GM12874 (cell line): ENCODE data around the gene CYB5A.

ENCODE experiments used
- TF ChIP-seq, protein P1 (sequence below): IDR thresholded peaks from 2 replicates; pipeline ENCODE4 v1.5.1; 2011; ENCODE audit warnings: low read depth, mild to moderate bottlenecking, control low read depth, low read length, moderate library complexity; ENCODE audit not compliant: insufficient read depth

The CYB5A gene

GRCh38 chr18:74226666-74227065 is 65.1 kb downstream of the CYB5A start:
- TF ChIP-seq, protein P1, sequence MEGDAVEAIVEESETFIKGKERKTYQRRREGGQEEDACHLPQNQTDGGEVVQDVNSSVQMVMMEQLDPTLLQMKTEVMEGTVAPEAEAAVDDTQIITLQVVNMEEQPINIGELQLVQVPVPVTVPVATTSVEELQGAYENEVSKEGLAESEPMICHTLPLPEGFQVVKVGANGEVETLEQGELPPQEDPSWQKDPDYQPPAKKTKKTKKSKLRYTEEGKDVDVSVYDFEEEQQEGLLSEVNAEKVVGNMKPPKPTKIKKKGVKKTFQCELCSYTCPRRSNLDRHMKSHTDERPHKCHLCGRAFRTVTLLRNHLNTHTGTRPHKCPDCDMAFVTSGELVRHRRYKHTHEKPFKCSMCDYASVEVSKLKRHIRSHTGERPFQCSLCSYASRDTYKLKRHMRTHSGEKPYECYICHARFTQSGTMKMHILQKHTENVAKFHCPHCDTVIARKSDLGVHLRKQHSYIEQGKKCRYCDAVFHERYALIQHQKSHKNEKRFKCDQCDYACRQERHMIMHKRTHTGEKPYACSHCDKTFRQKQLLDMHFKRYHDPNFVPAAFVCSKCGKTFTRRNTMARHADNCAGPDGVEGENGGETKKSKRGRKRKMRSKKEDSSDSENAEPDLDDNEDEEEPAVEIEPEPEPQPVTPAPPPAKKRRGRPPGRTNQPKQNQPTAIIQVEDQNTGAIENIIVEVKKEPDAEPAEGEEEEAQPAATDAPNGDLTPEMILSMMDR = no peak

DNA sequence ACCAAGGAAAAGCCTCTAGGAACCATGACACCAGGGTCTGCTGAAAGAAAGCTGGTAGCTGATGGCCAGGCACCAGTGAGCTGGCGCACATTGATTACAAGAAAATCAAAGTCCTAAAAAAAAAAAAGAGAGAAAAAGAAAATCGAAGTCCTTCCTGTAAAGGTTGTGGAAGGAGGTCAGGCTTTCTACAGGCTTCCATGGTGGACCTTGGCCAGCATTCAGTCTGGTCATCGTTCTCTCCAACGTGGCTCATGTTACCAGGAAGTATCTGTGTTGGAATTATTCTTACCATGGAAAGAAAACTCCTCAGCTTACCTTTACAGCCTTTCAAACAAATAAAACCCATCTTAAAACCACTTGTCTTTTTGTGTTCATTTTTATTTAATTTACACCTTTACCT is 65.6 kb downstream of the CYB5A start:
- TF ChIP-seq, protein P1 = no peak

DNA sequence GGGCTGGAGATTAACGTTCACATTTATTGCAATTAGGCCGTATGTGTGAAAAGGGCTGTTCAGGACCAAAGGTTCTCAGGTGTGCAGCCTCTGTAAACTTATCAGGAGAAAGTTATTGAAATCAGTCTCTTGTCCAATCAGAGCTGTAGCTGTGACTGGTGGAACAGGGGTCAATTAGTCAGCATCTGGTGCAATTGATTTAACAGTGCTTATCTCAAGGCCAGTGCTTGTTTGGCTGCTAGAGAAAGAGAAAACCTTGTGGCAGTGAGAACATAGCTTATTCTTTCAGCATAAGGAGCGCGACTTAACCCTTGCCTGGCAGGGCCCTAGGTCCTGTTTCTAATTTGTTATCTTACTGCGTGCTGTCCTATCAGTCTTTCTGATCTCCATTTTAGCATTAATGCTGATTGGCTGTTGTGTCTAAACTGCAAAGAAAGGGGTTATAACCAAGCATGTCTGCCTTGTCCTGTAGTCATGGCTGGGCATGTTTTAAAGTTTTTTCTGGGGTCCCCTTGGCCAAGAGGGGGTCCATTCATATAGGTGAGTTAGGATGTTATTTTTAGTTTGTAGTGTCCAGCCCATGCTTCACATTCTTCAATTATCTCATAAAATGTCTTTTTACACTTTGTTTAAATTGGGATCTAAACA is 66.4 kb downstream of the CYB5A start:
- TF ChIP-seq, protein P1 = no peak

DNA sequence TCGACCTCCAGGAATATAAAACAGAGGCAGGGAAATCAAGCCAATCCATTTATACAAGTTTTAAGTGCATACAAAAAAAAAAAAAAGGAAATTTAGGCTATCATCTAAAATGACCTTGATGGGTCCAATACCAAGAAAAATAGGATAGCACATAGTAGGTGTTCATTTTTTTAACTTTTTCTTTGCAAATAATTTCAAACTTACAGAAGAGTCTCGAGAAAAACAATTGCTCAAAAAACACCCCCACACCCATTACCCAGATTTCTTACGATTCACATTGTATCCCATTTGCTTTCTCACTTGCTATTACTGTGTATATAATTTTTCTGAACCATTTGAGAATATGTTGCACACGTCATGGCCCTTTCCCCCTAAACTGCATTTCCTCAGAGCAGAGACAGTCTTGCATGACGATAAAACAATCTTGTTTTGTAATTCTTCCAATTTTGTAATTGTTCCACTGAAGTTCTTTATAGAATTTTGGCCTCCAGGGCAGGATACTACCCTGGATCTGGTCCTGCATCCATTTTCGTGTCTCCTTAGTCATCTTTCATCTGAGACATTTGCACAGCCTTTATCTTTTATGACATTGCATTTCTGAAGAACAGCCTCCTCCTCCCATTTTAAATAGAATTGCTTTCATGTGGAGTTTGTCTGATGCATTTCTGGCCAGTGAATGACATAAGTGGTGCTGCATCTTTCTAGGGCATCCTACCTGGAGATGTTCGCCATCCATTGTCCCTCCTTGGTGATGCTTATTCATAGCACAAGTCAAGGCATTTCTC is 68.9 kb downstream of the CYB5A start:
- TF ChIP-seq, protein P1 = no peak

DNA sequence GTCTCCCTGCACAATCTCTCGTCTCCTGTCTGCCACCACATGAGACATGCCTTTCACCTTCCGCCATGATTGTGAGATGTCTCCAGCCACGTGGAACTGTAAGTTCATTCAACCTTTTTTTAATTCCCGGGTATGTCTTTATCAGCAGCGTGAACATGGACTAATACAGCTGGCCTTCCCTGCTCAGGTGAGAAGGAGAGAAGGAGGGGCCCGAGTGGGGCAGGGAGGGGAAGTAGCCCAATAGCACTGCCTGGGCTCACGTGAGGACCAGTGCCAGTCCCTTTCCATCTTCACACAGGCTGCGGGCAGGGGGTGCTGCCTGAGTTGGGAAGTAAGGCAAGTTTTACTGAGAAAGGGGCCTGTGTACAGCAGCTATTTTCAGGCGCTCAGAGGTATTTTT is 70.7 kb downstream of the CYB5A start:
- TF ChIP-seq, protein P1 = no peak

- TF ChIP-seq, protein P1 = no peak
Observed at GRCh38 chr18:74219056-74219455, 72.7 kb downstream of the CYB5A start.

DNA sequence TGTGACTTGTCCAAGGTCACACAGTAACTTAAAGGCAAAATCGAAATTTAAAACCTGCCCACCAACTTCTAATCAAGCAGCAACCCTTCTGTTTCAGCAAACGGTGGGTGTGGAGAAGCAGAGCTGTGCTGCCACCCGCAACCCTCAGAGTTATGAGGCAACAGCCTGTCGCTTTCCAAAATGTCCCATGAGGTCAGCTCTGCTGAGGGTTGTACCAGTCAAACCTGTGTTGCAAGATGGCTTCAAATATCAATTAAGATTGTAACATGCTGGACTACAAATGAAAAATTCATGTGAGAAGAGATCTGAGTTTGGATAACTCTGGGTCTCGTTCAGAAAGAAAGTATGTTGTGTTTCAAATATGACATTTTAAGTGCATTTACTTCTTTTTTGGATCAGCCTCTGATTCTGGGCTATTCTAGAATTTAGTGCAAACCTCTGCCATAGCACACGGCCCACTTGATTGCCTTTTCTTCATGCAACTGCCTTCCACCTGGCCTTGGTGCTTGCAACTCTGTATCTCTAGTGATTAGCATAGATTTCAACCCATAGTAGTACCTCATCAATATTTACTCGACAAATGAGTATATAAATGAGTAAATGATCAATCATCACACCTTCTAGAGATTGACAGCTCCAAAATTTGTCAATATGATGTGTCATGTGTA is 74.2 kb downstream of the CYB5A start:
- TF ChIP-seq, protein P1 = no peak
